GM21825 (cell line): Measurements from ENCODE around the gene PACSIN1.

Source experiments
- ATAC-seq: cut with Tn5 transposase; IDR thresholded peaks from one replicate; pipeline ENCODE4 v1.9.1; 2021; ENCODE audit warnings: mild to moderate bottlenecking, moderate library complexity; ENCODE audit not compliant: unreplicated experiment

Gene PACSIN1

GRCh38 chr6:34514112-34514511, 48.2 kb downstream of the PACSIN1 start:
- ATAC-seq, result no peak

- no peak for ATAC-seq
Observed at GRCh38 chr6:34514593-34515472, 49.0 kb downstream of the PACSIN1 start.

GRCh38 chr6:34515473-34516387, 49.9 kb downstream of the PACSIN1 start:
- no peak for ATAC-seq

- ATAC-seq, result no peak
Observed at GRCh38 chr6:34516391-34517324, 50.8 kb downstream of the PACSIN1 start.

GRCh38 chr6:34517461-34517881, 51.6 kb downstream of the PACSIN1 start:
- no peak for ATAC-seq

GRCh38 chr6:34517966-34518365, 52.1 kb downstream of the PACSIN1 start:
- ATAC-seq, result no peak

- ATAC-seq, result no peak
Observed at GRCh38 chr6:34518669-34519365, 52.9 kb downstream of the PACSIN1 start.

- no peak for ATAC-seq
Observed at GRCh38 chr6:34519971-34520644, 54.2 kb downstream of the PACSIN1 start.

- ATAC-seq, result no peak
Observed at GRCh38 chr6:34520645-34521462, 55.0 kb downstream of the PACSIN1 start.

GRCh38 chr6:34521463-34522285, 55.8 kb downstream of the PACSIN1 start:
- ATAC-seq, result no peak

GRCh38 chr6:34522761-34523160, 56.9 kb downstream of the PACSIN1 start:
- no peak for ATAC-seq

- no peak for ATAC-seq
Observed at GRCh38 chr6:34523441-34524206, 57.7 kb downstream of the PACSIN1 start.

- ATAC-seq, result no peak
Observed at GRCh38 chr6:34524499-34524898, 58.6 kb downstream of the PACSIN1 start.

GRCh38 chr6:34524971-34525370, 59.1 kb downstream of the PACSIN1 start:
- no peak for ATAC-seq

GRCh38 chr6:34525431-34526175, 59.7 kb downstream of the PACSIN1 start:
- no peak for ATAC-seq

GRCh38 chr6:34526241-34526972, 60.5 kb downstream of the PACSIN1 start:
- ATAC-seq, result no peak
